Measurements from ENCODE around the gene LUZP2. TPM values are rescaled to one million over a fixed set of nuclear protein-coding genes. Genes with fewer than 3 reads are reported as not detected.

LUZP2 gene
- polyA plus RNA-seq, 1 donor from 2014 or later: 15.5 TPM

DNA sequence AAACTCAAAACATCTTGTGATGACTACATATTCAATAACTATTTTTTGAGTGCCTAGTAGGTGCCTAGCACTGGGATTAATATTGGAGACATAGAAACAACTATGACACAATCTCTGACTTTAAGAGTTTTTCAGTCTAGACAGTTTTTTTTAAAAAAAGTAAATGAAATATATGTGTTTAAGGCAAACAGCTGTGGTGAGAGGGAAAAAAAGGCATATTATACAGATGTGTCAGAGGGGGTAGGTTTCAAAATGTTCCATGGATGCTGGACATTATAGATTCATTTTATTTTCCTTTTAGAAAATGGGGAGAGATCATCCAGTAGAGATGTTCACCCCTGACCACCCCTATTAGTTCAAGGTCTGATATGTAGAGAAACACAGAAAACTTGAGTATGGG, 90.8 kb downstream of the LUZP2 start:
- Histone ChIP-seq H3F3A (ENCODE audit: insufficient read depth, low read length, poor library complexity, severe bottlenecking) (no peaks in the 10 kb centered on the region), H3K4me3 (ENCODE audit: low read length) (no peak overlapping the region), H4K20me1 (ENCODE audit: insufficient read depth) (no peaks in the 10 kb centered on the region), H3K9me2 (ENCODE audit: insufficient read depth, low read length) (no peaks in the 10 kb centered on the region), H3K4me2 (ENCODE audit: low read length) (no peak overlapping the region), H3K27ac (ENCODE audit: low read length) (no peak overlapping the region), H3K36me3 (ENCODE audit: insufficient read depth, low read length) (no peaks in the 10 kb centered on the region), H3K9ac (ENCODE audit: low read length) (no peak overlapping the region), H3K9me3 (ENCODE audit: low read length) (no peaks in the 10 kb centered on the region), H3K79me2 (replicated peaks; ENCODE audit: insufficient read depth, low read length) (no peaks in the 10 kb centered on the region), H2AFZ (ENCODE audit: low read depth, low read length) (no peak overlapping the region), H3K27me3 (ENCODE audit: insufficient read depth, low read depth, low read length) (no peaks in the 10 kb centered on the region)
- TF ChIP-seq, protein P1, sequence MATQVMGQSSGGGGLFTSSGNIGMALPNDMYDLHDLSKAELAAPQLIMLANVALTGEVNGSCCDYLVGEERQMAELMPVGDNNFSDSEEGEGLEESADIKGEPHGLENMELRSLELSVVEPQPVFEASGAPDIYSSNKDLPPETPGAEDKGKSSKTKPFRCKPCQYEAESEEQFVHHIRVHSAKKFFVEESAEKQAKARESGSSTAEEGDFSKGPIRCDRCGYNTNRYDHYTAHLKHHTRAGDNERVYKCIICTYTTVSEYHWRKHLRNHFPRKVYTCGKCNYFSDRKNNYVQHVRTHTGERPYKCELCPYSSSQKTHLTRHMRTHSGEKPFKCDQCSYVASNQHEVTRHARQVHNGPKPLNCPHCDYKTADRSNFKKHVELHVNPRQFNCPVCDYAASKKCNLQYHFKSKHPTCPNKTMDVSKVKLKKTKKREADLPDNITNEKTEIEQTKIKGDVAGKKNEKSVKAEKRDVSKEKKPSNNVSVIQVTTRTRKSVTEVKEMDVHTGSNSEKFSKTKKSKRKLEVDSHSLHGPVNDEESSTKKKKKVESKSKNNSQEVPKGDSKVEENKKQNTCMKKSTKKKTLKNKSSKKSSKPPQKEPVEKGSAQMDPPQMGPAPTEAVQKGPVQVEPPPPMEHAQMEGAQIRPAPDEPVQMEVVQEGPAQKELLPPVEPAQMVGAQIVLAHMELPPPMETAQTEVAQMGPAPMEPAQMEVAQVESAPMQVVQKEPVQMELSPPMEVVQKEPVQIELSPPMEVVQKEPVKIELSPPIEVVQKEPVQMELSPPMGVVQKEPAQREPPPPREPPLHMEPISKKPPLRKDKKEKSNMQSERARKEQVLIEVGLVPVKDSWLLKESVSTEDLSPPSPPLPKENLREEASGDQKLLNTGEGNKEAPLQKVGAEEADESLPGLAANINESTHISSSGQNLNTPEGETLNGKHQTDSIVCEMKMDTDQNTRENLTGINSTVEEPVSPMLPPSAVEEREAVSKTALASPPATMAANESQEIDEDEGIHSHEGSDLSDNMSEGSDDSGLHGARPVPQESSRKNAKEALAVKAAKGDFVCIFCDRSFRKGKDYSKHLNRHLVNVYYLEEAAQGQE (IDR thresholded peaks at IDR 0.05; ENCODE audit: borderline replicate concordance): no peak
- TF ChIP-seq EZH2 (IDR thresholded peaks at IDR 0.05; ENCODE audit: borderline replicate concordance, insufficient read depth, low read length, poor library complexity, severe bottlenecking) (no peak), EP300 (conservative IDR thresholded peaks at IDR 0.05; ENCODE audit: poor library complexity, severe bottlenecking) (no peak), SMC3 (conservative IDR thresholded peaks at IDR 0.05; ENCODE audit: poor library complexity) (no peak)
- TF ChIP-seq, protein P2, sequence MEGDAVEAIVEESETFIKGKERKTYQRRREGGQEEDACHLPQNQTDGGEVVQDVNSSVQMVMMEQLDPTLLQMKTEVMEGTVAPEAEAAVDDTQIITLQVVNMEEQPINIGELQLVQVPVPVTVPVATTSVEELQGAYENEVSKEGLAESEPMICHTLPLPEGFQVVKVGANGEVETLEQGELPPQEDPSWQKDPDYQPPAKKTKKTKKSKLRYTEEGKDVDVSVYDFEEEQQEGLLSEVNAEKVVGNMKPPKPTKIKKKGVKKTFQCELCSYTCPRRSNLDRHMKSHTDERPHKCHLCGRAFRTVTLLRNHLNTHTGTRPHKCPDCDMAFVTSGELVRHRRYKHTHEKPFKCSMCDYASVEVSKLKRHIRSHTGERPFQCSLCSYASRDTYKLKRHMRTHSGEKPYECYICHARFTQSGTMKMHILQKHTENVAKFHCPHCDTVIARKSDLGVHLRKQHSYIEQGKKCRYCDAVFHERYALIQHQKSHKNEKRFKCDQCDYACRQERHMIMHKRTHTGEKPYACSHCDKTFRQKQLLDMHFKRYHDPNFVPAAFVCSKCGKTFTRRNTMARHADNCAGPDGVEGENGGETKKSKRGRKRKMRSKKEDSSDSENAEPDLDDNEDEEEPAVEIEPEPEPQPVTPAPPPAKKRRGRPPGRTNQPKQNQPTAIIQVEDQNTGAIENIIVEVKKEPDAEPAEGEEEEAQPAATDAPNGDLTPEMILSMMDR (IDR thresholded peaks at IDR 0.05; ENCODE audit: poor library complexity, severe bottlenecking): no peak

DNA sequence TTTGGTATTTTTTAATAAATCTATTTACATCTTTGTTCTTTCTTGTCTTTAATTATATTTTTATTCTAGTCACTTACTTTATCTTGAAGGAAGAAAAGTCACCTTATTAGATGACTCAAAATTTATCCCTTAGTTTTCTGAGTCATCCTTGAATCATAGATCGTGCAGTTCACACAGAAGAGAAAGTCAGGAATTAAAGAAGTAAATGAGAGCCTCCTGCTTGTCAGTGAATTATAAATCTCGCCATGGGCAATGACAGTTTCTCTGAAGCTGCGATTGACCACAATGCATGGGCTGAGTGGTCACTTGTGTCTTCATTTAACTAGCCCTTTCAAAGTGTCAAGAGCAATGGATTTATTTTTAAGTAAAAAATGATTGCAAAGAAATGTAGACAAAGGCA, 91.2 kb downstream of the LUZP2 start:
- no peak overlapping the region for H3K4me2 ChIP-seq (ENCODE audit: low read length)
- no peak overlapping the region for H3K4me3 ChIP-seq (ENCODE audit: low read length)
- TF ChIP-seq, protein P1 (IDR thresholded peaks at IDR 0.05; ENCODE audit: borderline replicate concordance): no peak
- no peak for TF ChIP-seq EZH2 (IDR thresholded peaks at IDR 0.05; ENCODE audit: borderline replicate concordance, insufficient read depth, low read length, poor library complexity, severe bottlenecking)
- TF ChIP-seq TAF1 (IDR thresholded peaks at IDR 0.05; ENCODE audit: low read depth): no peak
- no peak for TF ChIP-seq POLR2AphosphoS5 (IDR thresholded peaks at IDR 0.05)
- TF ChIP-seq, protein P2 (IDR thresholded peaks at IDR 0.05; ENCODE audit: poor library complexity, severe bottlenecking): no peak
- TF ChIP-seq RAD21 (conservative IDR thresholded peaks at IDR 0.05): no peak
- no peak for TF ChIP-seq MXI1 (conservative IDR thresholded peaks at IDR 0.05; ENCODE audit: poor library complexity, severe bottlenecking)
- TF ChIP-seq SMC3 (conservative IDR thresholded peaks at IDR 0.05; ENCODE audit: poor library complexity): no peak
- TF ChIP-seq EP300 (conservative IDR thresholded peaks at IDR 0.05; ENCODE audit: poor library complexity, severe bottlenecking): no peak
- H3F3A ChIP-seq (ENCODE audit: insufficient read depth, low read length, poor library complexity, severe bottlenecking): no peaks in the 10 kb centered on the region
- H3K9ac ChIP-seq (ENCODE audit: low read length): no peak overlapping the region
- no peak overlapping the region for H2AFZ ChIP-seq (ENCODE audit: low read depth, low read length)
- H3K9me2 ChIP-seq (ENCODE audit: insufficient read depth, low read length): no peaks in the 10 kb centered on the region
- H3K9me3 ChIP-seq (ENCODE audit: low read length): no peaks in the 10 kb centered on the region
- H3K27ac ChIP-seq (ENCODE audit: low read length): no peak overlapping the region
- no peaks in the 10 kb centered on the region for H4K20me1 ChIP-seq (ENCODE audit: insufficient read depth)
- no peaks in the 10 kb centered on the region for H3K79me2 ChIP-seq (replicated peaks; ENCODE audit: insufficient read depth, low read length)
- no peaks in the 10 kb centered on the region for H3K27me3 ChIP-seq (ENCODE audit: insufficient read depth, low read depth, low read length)
- H3K36me3 ChIP-seq (ENCODE audit: insufficient read depth, low read length): no peaks in the 10 kb centered on the region

All from neural cell (in vitro differentiated cells).